ENCODE measurements around the gene NF1.

NF1 gene

DNA sequence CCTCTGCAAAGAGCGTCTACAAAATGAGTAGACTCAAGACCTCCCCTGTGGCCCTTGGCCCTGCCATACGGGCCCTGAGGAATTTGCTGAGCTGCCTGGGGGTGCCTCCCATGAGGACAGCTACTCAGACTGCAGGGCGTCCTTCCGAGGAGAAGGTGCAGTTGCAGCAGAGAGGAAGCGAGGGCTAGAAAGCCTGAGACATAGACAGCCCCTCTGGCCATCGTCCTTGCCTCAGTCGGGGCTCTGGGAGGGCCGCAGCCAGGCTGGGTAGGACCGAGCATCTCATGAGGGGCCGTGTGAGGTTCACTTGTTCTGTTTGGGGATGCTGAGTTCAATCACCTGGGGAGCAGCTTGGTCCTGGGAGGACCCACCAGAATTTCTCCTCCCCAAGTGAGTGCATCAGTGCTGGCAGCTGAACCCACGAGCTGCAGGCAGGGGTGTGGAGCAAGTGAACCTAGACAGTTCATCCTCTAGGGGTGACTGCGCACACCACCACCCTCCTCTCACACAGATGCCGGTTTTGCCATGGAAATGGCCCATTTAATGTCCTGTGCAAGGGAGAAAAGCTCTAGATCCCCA is 317.0 kb downstream of the NF1 start:
- no peak for DNase-seq (ENCODE audit: low read depth)

DNA sequence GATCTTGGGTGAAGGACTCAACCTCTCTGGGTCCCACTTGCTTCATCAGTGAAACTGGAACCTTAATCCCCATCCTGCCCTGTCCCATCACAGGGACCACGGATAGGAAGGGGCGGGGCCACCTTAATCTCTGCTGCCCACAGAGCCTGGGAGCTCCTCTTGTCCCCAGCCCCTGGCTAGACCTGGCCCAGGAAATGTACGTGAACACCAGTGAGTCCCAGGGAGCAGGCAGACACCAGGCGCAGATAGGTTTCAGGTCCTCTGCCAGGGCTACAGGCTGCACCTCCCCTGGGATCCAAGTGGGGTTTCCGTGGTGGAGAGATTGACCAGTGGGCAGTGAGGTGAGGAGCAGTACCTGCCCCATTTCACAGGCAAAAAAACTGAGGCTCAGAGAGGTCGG is 317.7 kb downstream of the NF1 start:
- DNase-seq (ENCODE audit: low read depth): no peak

DNA sequence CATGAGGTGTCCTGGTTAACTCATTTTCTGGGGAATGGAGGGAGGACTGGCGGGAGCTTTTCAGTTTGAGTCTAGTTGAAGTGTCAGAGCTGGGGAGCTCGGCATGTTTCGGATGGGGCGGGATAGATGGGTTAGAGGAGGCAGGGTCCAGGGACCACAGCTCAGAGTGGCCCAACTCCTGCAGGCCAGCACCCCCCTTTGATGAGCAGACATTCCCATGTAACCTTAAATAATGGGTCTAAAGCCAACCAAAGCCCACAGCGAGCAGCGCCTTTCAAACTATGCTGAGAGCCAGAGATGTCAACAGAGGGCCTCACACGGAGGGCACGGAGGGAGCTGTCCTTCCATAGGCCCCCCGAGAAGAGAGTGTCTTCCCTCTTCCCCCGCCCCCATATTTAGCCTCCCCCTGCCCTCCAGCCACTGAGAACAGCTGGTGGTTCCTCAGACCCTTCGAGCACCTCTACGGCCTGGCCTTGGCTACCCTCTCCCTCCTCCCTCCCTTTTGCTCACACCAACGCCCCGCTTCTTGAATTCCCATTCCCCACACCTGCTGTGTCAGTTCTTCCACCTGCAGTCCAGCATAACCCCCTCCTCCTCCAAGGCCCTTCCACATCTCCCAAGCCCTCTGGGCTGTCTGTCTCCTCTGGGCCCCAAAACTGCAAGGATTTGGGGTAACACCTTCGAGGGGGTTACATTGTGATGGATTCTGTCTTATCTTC is 318.5 kb downstream of the NF1 start:
- no peak for DNase-seq (ENCODE audit: low read depth)

DNA sequence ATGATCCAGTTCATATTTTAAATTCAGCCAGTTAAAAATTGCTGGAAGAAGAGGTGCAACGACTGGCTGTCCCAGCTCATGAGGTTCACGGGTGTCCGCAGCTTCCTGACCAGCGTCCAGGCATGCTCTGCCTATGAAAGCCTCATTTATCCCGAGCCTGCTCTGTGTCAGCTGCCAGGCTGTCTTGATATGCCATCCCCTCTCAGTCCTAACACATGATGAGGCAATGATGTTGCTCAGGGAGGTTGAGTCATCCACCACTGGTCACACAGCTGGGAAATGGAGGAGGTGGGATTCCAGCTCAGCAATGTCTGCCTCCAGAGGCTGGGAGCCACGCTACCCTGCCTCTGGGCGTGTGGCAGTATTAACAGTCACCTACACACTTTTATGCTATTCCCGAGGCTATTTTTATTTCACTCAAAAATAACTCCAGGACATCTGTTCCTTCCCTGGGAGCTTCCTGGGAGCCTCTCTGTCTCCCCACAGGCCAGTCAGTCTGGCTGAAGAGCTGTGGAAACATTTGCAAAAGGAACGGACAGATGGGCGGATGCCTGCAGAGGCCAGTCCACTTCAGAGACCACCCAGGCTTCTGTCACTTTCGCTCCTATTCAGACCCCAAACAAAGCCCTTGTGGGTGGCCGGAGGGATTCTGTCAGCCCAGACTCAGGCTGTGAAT is 319.2 kb downstream of the NF1 start:
- peak; percentile 19 for DNase-seq (ENCODE audit: low read depth)

DNA sequence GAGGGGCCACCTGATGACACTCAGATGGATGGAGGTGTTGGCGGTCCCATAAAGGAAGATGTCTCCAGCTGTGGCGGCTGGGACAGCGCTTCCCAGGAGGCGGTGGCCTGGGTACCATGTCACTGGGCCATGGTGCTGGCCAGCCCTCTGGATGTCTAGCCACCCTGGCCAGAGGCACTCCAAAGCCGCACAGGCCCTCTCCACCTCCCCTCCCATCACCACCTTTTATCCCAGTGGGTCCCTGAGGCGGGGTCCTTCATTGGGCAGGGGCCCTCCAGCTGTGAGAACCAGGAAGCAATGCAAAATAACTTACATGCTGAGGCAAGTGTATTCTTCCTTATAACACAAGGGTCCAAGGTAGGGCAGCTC is 319.8 kb downstream of the NF1 start:
- no peak for DNase-seq (ENCODE audit: low read depth)

DNA sequence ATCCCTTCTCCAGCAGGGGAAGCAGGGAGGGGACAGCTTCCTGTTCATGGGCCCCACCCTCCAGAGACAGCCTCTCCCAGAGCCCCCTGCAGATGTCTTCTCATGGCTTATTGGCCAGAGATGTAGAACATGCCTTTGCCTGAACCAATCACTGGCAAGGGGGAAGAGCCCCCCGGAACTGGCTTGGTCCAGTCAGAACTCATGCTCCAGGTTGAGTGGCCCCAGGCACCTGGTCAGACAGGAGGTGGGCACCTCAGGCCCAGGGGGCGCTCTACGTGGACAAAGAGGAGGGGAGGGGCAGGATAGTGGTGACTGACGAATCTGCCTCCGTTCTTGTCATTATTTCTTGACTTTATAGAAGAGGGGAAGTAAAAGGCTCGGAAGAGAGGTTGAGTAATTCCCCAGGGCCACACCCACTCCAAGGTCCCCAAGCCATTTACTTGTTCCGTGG is 320.3 kb downstream of the NF1 start:
- no peak for DNase-seq (ENCODE audit: low read depth)

DNA sequence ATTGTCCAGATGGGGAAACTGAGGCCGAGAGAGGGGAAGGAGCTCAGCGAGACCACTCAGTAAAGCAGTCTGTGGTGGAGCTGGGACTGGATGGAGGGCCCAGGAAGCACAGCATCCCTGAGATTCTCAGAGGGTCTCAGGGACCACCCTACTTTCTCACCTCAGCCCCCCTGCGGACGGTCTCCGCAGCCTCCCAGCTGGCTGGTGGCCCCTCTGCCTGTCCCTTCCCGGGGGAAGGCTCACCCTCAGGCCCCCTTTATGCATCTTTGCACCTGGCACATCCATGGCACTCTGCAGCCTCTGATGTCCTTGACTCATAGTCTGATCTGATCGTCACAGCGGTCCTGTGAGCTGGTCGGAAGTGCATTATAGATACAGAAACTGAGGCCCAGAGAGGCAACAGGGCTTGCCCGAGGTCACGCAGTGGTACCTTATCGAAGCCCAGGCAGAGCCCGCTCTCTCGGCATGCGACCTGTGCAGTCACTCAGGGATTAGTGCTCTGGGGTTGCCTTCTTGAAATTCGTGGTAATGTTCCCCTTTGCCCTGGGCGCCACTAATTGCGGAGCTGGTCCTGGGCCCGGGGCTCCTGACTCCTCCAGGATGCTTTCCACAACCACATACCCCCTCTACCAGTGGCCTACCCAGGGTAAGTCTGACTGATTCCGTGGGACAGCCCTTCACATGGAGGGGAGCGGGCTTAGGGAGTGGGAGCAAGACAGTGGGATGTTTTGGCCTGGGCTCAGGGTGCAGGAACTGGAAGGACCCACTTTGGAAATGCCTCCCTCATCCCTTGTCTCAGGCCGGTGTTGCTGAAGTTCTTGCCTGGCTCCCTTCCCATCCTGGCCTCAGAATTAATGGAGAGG is 321.1 kb downstream of the NF1 start:
- DNase-seq (ENCODE audit: low read depth): no peak

DNA sequence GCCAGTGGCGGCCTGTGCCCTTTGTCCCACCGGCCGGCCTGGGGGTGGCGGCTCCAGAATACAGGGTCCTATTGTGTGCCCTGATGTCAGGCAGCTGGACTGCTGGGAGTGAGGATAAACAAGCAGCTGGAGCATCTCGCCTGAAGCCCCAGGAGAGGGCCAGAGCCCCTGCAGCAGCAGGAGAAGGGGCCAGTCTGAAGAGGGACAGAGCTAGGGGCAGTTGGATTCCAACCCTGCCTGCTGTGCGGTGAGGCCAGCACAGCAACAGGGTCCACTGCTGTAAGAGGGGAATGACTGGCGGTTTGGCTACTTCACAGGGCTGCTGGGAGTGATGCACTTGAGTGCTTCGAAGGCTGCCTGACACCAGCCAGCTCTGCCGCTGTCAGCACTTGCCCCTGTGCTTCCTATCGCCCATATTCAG is 321.7 kb downstream of the NF1 start:
- DNase-seq (ENCODE audit: low read depth): no peak

DNA sequence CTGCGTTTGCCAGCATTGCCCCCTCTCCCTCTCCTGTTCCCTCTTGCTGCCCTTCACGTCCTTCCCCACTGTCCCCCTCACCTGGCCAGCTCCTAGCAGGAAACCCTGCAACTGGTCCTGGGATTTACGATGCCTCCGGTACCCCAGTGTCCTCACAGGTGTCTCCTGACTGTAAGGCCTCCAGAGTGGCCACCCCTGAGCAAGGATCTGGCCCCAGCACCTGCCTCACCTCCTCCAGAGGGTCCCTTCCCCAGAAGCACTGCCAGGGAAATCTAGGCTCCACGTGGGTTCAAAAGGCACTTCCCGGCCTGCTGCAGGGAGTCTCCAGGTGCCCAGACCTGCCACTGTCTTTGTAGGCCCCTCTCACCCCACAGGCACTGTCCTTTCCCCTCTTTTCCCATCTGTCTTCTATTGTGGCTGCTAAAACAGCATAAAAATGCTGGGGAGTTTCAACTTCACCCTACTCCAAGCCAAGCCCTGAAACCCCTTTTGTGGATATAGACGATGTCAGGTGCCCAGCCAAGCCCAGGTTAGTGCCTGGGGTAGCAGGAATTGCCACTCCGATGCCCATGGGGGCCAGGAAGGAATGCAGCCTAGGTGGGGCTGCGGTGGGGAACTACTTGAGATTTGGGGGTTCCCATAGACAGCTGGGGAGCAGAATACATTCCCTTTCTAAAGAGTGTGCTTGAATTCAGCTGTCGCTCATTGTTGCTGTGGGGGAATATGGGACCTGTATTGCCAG is 322.4 kb downstream of the NF1 start:
- DNase-seq (ENCODE audit: low read depth): no peak

DNA sequence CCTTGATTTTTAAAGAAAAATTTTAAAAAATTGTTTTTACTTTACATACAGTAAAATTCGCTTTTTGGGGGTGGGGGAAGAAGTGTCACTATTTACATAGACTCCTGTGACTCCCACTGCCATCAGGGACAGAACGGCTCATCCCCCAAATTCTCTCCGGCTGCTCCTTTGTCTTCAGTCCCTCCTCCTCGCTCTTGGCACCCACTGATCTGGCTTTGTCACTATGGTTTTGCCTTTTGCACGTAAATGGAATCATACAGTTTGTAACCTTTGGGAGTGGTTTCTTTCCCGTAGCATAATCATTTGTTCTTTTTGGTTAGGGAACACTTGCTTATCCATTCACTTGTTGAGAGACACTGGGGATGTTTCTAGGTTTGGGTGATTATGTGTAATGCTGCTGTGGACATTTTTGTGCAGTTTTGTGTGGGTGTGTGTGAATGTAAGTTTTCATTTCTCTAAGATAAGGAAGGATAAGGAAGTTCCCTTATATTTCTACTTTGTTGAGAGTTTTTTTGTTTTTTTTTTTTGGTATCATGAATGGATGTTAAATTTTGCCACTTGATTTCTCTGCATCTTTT is 324.1 kb downstream of the NF1 start:
- no peak for DNase-seq (ENCODE audit: low read depth)

DNA sequence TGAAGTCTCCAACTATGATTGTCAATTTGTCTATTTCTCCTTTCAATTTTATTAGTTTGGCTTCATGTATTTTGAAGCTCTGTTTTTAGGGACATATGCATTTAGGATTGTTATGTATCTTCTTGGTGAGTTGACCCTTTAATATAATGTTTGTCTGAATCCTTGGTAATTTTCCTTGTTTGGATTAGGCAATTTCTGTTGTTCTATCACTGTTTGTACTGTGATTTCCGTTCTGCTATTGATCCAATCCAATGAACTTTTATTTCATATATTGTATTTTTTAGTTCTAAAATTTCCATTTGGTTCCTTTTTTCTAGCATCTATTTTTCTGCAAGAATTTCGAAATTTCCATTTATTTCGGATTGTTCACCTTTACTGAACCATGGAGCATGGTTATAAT is 327.7 kb downstream of the NF1 start:
- DNase-seq (ENCODE audit: low read depth): no peak

DNA sequence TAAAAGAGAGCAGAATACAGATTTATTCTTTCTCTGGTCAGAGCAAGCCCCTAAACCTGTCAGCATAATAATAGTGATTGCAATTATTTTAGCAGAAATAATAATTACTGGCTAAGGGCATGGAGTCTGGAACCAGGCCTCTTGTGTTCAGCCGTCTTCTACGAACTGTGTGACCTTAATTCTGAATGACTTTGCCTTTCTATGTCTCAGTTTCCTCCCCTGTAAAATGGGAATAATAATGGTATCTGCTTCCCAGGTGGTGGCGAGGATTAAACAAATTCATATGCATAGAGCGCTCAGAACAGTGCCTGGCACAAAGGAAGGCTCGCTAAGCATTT is 330.1 kb downstream of the NF1 start:
- no peak for DNase-seq (ENCODE audit: low read depth)

DNA sequence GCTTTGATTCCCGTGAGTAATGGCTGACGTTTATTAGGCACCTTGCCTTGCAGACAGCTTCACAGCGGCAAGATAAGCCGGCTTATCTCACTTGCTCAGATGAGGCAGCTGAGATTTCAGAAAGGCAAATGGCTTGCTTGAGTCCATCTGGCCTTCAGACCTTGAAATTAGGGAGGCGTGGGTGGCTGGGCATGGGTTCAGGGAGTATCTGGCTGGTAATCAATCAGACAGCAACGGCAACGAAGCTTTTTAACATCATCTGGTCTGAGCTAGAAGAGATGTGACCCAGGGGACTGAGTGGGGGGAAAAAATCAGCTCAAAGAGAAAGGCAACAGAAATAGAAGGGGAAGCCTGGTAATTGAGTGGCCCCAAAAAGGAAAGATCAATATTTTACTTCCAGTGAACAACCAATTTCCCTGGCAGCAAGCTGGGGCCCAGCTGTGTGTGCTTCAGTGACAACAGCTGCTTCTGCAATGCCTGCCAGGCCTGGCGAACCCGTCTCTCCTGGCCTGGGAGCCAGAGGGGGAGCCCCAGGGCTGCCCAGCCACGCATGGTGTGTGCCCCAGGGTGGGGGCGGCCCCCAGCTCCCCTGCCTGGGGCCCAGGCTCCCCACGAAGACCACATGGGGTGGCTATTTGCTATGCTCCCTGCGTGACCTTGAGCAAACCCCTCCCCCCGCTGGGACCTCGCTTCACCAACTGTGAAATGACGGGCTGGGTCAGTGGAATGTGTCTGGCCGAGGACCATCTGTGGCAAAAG is 330.7 kb downstream of the NF1 start:
- DNase-seq (ENCODE audit: low read depth): no peak
